ENCODE measurements around the gene ALDH1A1. TPM values are rescaled to one million over a fixed set of nuclear protein-coding genes. Genes with fewer than 3 reads are reported as not detected.

Gene ALDH1A1
- total RNA-seq, 4 donors from 2014 or later = 66.4 to 97.5 (median 82.3) TPM

GRCh38 chr9:72913382-72914009 lies 39.4 kb downstream of the ALDH1A1 start:
- peaks cover 0 to 18% (median 0%) of the 10 kb centered on the region in 4 donors for H3K36me3 ChIP-seq
- TF ChIP-seq POLR2A (IDR thresholded peaks at IDR 0.05; ENCODE audit: low read depth) = no peak
- TF ChIP-seq POLR2AphosphoS5 (IDR thresholded peaks at IDR 0.05) = no peak
- no peak for TF ChIP-seq CTCF (IDR thresholded peaks at IDR 0.05)
- TF ChIP-seq EP300 (IDR thresholded peaks at IDR 0.05) = no peak
- WGBS = 90% methylated on average over 4 of the region's 4 CpGs

GRCh38 chr9:72912476-72913381 lies 40.1 kb downstream of the ALDH1A1 start:
- no peak overlapping the region for H3K4me3 ChIP-seq
- 78% methylated on average over 7 of the region's 7 CpGs for WGBS

More at GRCh38 chr9:72913382-72914009, 39.4 kb downstream of the ALDH1A1 start:
- intact Hi-C loops (cut with DNase I) = no loop called here
- Histone ChIP-seq H3K9me3 (no peaks in the 10 kb centered on the region), H3K4me3 (no peak overlapping the region), H3K27ac (replicated peaks in 1 of 4) (peak overlapping the region in 2 of 4 donors; percentile 5 to 15), H3K4me1 (peaks cover 0 to 11% (median 0%) of the 10 kb centered on the region in 4 donors), H3K27me3 (no peaks in the 10 kb centered on the region)
- no peak for DNase-seq (ENCODE audit: extremely low spot score)

GRCh38 chr9:72911816-72912215 lies 41.0 kb downstream of the ALDH1A1 start:
- Histone ChIP-seq H3K9me3 (no peaks in the 10 kb centered on the region), H3K27me3 (no peaks in the 10 kb centered on the region), H3K27ac (replicated peaks in 1 of 4) (no peak overlapping the region), H3K36me3 (peaks cover 0 to 17% (median 0%) of the 10 kb centered on the region in 4 donors), H3K4me1 (peaks cover 0 to 8% (median 0%) of the 10 kb centered on the region in 4 donors), H3K4me3 (no peak overlapping the region)
- TF ChIP-seq CTCF (IDR thresholded peaks at IDR 0.05) (no peak), EP300 (IDR thresholded peaks at IDR 0.05) (no peak), POLR2A (IDR thresholded peaks at IDR 0.05; ENCODE audit: low read depth) (no peak)
- intact Hi-C loops (cut with DNase I) = no loop called here
- no peak for DNase-seq (ENCODE audit: extremely low spot score)
- WGBS = 82% methylated on average over 2 of the region's 2 CpGs

More at GRCh38 chr9:72912476-72913381, 40.1 kb downstream of the ALDH1A1 start:
- TF ChIP-seq EP300 (IDR thresholded peaks at IDR 0.05) (no peak), POLR2AphosphoS5 (IDR thresholded peaks at IDR 0.05) (no peak), POLR2A (IDR thresholded peaks at IDR 0.05; ENCODE audit: low read depth) (no peak), CTCF (IDR thresholded peaks at IDR 0.05) (no peak)
- intact Hi-C loops (cut with DNase I) = no loop called here
- Histone ChIP-seq H3K27me3 (no peaks in the 10 kb centered on the region), H3K36me3 (peaks cover 0 to 18% (median 0%) of the 10 kb centered on the region in 4 donors), H3K9me3 (no peaks in the 10 kb centered on the region), H3K27ac (replicated peaks in 1 of 4) (peak overlapping the region; percentile 5 to 53 (median 20)), H3K4me1 (peaks cover 0 to 8% (median 0%) of the 10 kb centered on the region in 4 donors)
- no peak for DNase-seq (ENCODE audit: extremely low spot score)

- Histone ChIP-seq H3K4me1 (peaks cover 0 to 10% (median 0%) of the 10 kb centered on the region in 4 donors), H3K27me3 (no peaks in the 10 kb centered on the region), H3K4me3 (no peak overlapping the region), H3K27ac (replicated peaks in 1 of 4) (no peak overlapping the region), H3K36me3 (peaks cover 0 to 12% (median 0%) of the 10 kb centered on the region in 4 donors), H3K9me3 (no peaks in the 10 kb centered on the region)
- 89% methylated on average over 2 of the region's 2 CpGs for WGBS
- intact Hi-C loops (cut with DNase I) = no loop called here
- TF ChIP-seq CTCF (IDR thresholded peaks at IDR 0.05) (no peak), POLR2AphosphoS5 (IDR thresholded peaks at IDR 0.05) (no peak), POLR2A (IDR thresholded peaks at IDR 0.05; ENCODE audit: low read depth) (no peak), EP300 (IDR thresholded peaks at IDR 0.05) (no peak)
- DNase-seq (ENCODE audit: extremely low spot score) = no peak
Measured at GRCh38 chr9:72911247-72911775, 41.5 kb downstream of the ALDH1A1 start.
